Duodenal mucosa (tissue), 2 donors: Measurements from ENCODE around the gene SLC8A2.

Source experiments
- H3K27ac ChIP-seq: one replicate; pipeline ENCODE4 v1.7.0; 2013; ENCODE audit warnings: low read depth, low read length
- H3K27me3 ChIP-seq, 2 donors: one replicate each; pipeline ENCODE4 v1.7.0; 2013; ENCODE audit warnings: low read length in 2 of 2, control low read depth in 1 of 2; ENCODE audit not compliant: insufficient read depth in 2 of 2, control insufficient read depth in 1 of 2
- H3K36me3 ChIP-seq, 2 donors: one replicate each; pipeline ENCODE4 v1.7.0; 2013; ENCODE audit warnings: low read length in 2 of 2, control low read depth in 1 of 2; ENCODE audit not compliant: insufficient read depth in 2 of 2, control insufficient read depth in 1 of 2
- H3K4me1 ChIP-seq, 2 donors: one replicate each; pipeline ENCODE4 v1.7.0; 2013; ENCODE audit warnings: low read length in 2 of 2, control low read depth in 1 of 2; ENCODE audit not compliant: insufficient read depth in 2 of 2, control insufficient read depth in 1 of 2
- H3K4me3 ChIP-seq, 2 donors: one replicate each; pipeline ENCODE4 v1.7.0; 2013; ENCODE audit warnings: low read length in 2 of 2, low read depth in 1 of 2
- H3K9ac ChIP-seq, 2 donors: one replicate each; pipeline ENCODE4 v1.7.0; 2013; ENCODE audit warnings: low read length in 2 of 2, low read depth in 1 of 2
- H3K9me3 ChIP-seq, 2 donors: one replicate each; pipeline ENCODE4 v1.7.0; 2013; ENCODE audit warnings: low read length in 2 of 2, control low read depth in 1 of 2; ENCODE audit not compliant: control insufficient read depth in 1 of 2

SLC8A2 gene

GRCh38 chr19:47512183-47512947 lies 40.7 kb upstream of the SLC8A2 start:
- H3K9me3 ChIP-seq = no peaks in the 10 kb centered on the region
- H3K9ac ChIP-seq = peak overlapping the region; percentile 20 to 100
- peak overlapping the region; percentile 73 for H3K27ac ChIP-seq
- no peaks in the 10 kb centered on the region for H3K27me3 ChIP-seq
- H3K36me3 ChIP-seq = peaks cover 0 to 16% of the 10 kb centered on the region in 2 donors
- peaks cover 33 to 38% of the 10 kb centered on the region in 2 donors for H3K4me1 ChIP-seq
- peak overlapping the region; percentile 59 to 99 for H3K4me3 ChIP-seq

GRCh38 chr19:47511681-47512080 lies 40.0 kb upstream of the SLC8A2 start:
- peak overlapping the region; percentile 73 for H3K27ac ChIP-seq
- H3K36me3 ChIP-seq = peaks cover 0 to 16% of the 10 kb centered on the region in 2 donors
- peak overlapping the region; percentile 4 to 100 for H3K9ac ChIP-seq
- no peaks in the 10 kb centered on the region for H3K27me3 ChIP-seq
- H3K9me3 ChIP-seq = no peaks in the 10 kb centered on the region
- H3K4me3 ChIP-seq = peak overlapping the region; percentile 59 to 99
- peaks cover 33 to 38% of the 10 kb centered on the region in 2 donors for H3K4me1 ChIP-seq

DNA sequence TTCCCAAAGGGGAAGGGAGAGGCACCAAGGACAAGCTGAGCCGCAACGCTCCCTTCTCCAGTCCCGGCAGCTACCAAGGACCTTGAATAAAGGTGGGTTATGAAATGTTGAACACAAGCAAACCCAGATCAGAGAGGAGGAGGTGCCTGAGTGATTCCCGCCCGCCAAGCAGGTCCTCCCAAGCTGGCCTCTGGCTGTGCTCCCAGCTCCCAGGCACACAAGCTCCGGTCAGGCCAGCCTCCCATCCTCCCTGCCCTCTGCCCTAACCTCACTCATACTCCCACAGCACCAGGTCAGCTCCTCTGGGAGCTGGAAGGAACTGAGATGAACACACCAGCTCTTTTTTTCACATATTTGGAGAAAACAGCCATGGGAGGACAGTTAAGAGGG lies 39.4 kb upstream of the SLC8A2 start:
- H3K9me3 ChIP-seq = no peaks in the 10 kb centered on the region
- H3K27me3 ChIP-seq = no peaks in the 10 kb centered on the region
- peak overlapping the region in 1 of 2 donors; percentile 100 for H3K9ac ChIP-seq
- no peak overlapping the region for H3K27ac ChIP-seq
- peaks cover 33 to 37% of the 10 kb centered on the region in 2 donors for H3K4me1 ChIP-seq
- no peak overlapping the region for H3K4me3 ChIP-seq
- H3K36me3 ChIP-seq = peaks cover 0 to 16% of the 10 kb centered on the region in 2 donors

GRCh38 chr19:47510516-47511127 lies 38.9 kb upstream of the SLC8A2 start:
- Histone ChIP-seq H3K4me1 (peaks cover 33% of the 10 kb centered on the region in 2 donors), H3K27ac (no peak overlapping the region), H3K9me3 (no peaks in the 10 kb centered on the region), H3K4me3 (no peak overlapping the region), H3K36me3 (peaks cover 0 to 16% of the 10 kb centered on the region in 2 donors), H3K27me3 (no peaks in the 10 kb centered on the region), H3K9ac (peak overlapping the region in 1 of 2 donors; percentile 4)

DNA sequence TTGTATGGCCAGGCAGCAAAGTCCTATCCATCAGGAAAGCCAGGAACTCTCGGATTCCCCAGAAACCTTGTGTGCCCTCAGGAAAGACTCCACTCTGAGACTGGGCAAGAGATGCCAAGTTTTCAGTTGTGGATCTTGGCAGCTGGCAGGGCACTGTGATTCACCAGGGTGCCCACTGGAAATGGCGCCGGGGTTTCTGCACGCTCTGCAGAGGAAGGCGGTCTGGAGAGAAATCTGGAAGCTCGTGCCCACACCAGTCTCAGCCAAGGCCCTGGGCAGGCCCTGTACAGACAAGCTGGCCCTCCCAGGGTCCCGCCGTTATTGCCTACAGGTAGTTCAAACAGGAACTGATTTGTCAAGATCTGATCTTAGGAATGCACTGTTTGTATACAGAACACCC lies 38.3 kb upstream of the SLC8A2 start:
- Histone ChIP-seq H3K9me3 (no peaks in the 10 kb centered on the region), H3K36me3 (peaks cover 3 to 20% of the 10 kb centered on the region in 2 donors), H3K4me1 (peaks cover 33% of the 10 kb centered on the region in 2 donors), H3K9ac (no peak overlapping the region), H3K27me3 (no peaks in the 10 kb centered on the region), H3K4me3 (no peak overlapping the region), H3K27ac (no peak overlapping the region)

DNA sequence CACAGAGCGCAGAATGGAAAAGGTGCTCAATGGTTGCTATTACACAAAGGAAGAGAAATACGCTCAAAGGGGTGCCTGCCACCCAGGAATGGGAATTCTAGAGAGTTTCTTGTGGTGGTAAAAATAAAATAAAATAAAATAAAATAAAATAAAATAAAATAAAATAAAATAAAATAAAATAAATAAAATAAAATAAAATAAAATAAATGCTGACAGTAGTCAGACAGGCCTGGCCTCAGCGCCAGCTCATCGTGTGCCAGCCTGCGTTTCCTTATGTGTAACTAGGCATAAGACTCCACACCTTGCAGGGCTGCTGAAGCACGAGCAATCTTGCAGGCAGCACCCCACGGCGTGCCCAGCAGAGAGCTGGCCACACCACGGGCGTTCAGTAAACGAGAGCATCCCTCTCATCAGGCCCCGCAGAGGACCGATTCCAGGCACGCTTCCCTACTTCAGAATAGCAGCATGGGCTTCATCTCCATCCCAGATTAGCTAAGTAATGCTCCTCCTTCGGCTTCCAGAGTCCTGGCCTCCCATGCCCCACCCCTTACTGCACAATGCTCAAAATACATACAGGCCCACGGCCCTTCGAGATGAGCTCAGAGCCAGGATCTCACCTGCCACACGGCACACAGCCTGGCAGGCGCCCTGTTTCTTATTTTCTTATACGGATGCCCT lies 37.6 kb upstream of the SLC8A2 start:
- no peak overlapping the region for H3K9ac ChIP-seq
- peaks cover 5 to 23% of the 10 kb centered on the region in 2 donors for H3K36me3 ChIP-seq
- H3K4me3 ChIP-seq = no peak overlapping the region
- no peaks in the 10 kb centered on the region for H3K27me3 ChIP-seq
- H3K9me3 ChIP-seq = no peaks in the 10 kb centered on the region
- peaks cover 33% of the 10 kb centered on the region in 2 donors for H3K4me1 ChIP-seq
- H3K27ac ChIP-seq = no peak overlapping the region

DNA sequence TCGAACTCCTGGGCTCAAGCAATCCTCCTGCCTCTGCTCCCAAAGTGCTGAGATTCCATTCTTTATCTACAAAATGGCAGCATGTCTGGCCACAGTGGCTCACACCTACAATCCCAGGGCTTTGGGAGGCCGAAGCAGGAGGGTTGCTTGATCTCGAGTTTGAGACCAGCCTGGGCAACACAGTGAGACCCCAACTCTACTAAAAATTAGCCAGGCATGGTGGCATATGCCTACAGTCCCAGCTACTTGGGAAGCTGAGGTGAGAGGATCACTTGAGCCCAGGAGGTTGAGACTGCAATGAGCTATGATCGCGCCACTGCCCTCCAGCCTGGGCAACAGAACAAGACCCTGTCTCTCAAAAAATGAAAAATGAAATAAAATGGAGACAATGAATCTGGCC lies 37.0 kb upstream of the SLC8A2 start:
- Histone ChIP-seq H3K27ac (no peak overlapping the region), H3K9ac (no peak overlapping the region)

DNA sequence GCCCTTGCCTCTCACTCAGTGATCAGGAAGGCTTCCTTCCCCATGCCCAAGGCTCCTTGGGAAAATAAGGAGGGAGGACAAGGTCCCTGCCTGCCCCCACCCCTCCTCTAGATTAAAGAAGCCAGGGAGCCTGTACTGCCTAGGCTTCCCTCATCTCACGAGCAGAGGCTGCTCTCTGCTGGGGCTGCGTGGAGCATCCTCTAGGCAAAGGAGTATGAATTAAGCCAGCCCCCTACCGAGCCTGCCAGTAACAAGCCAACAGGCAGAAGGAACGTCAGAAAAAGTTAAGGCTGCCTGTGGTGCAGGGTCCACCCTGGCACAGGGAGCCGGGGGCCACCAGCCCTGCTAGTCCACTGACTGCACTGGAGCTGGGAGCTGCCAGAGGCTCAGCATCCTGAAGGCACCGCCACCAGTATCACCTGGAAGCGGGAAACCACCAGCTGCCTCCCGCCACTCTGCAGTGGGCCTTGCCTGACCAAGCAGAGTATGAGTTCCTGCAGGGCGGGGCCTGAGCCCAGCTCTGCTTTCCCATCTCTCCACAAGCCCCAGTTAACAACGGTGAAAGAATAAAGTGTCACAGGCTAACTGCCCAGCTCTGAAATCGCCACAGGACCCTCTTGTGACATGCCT lies 36.3 kb upstream of the SLC8A2 start:
- H3K9ac ChIP-seq = no peak overlapping the region
- H3K4me3 ChIP-seq = no peak overlapping the region
- H3K27ac ChIP-seq = no peak overlapping the region

More for the DNA sequence above, 37.0 kb upstream of the SLC8A2 start:
- Histone ChIP-seq H3K27me3 (no peaks in the 10 kb centered on the region), H3K9me3 (no peaks in the 10 kb centered on the region), H3K36me3 (peaks cover 7 to 27% of the 10 kb centered on the region in 2 donors), H3K4me3 (no peak overlapping the region), H3K4me1 (peaks cover 33% of the 10 kb centered on the region in 2 donors)

GRCh38 chr19:47507012-47507411 lies 35.3 kb upstream of the SLC8A2 start:
- Histone ChIP-seq H3K27me3 (no peaks in the 10 kb centered on the region), H3K27ac (no peak overlapping the region), H3K9ac (no peak overlapping the region), H3K4me1 (peaks cover 16 to 17% of the 10 kb centered on the region in 2 donors), H3K36me3 (peaks cover 18 to 42% of the 10 kb centered on the region in 2 donors), H3K9me3 (no peaks in the 10 kb centered on the region), H3K4me3 (no peak overlapping the region)

More for the DNA sequence above, 36.3 kb upstream of the SLC8A2 start:
- Histone ChIP-seq H3K4me1 (peaks cover 26 to 27% of the 10 kb centered on the region in 2 donors), H3K36me3 (peaks cover 14 to 34% of the 10 kb centered on the region in 2 donors), H3K27me3 (no peaks in the 10 kb centered on the region), H3K9me3 (no peaks in the 10 kb centered on the region)
